ENCODE results near the gene PLCL2. TPM values are rescaled to one million over a fixed set of nuclear protein-coding genes. Genes with fewer than 3 reads are reported as not detected.

Gene PLCL2
- polyA plus RNA-seq, 1 experiment: 1.9 TPM

- Histone ChIP-seq H3K27me3 (ENCODE audit: control insufficient read depth, insufficient read depth, low read length) (no peaks in the 10 kb centered on the region), H3K36me3 (ENCODE audit: control insufficient read depth, insufficient read depth, low read length) (no peaks in the 10 kb centered on the region), H3K4me3 (ENCODE audit: low read depth, low read length) (no peak overlapping the region)
- POLR2A ChIA-PET: no interaction called here
- CTCF ChIA-PET: no interaction called here
- DNase-seq (ENCODE audit: low read depth): no peak
- TF ChIP-seq CTCF (IDR thresholded peaks at IDR 0.05; ENCODE audit: insufficient read depth, low read depth, low read length): no peak
Observed at GRCh38 chr3:17088602-17089313, 204.0 kb downstream of the PLCL2 start.

GRCh38 chr3:17089314-17089700 lies 204.6 kb downstream of the PLCL2 start:
- DNase-seq (ENCODE audit: low read depth): no peak
- H3K4me3 ChIP-seq (ENCODE audit: low read depth, low read length): no peak overlapping the region
- POLR2A ChIA-PET: no interaction called here
- TF ChIP-seq CTCF (IDR thresholded peaks at IDR 0.05; ENCODE audit: insufficient read depth, low read depth, low read length): no peak
- CTCF ChIA-PET: no interaction called here
- H3K36me3 ChIP-seq (ENCODE audit: control insufficient read depth, insufficient read depth, low read length): no peaks in the 10 kb centered on the region
- H3K27me3 ChIP-seq (ENCODE audit: control insufficient read depth, insufficient read depth, low read length): no peaks in the 10 kb centered on the region

- ChIA-PET CTCF (interaction anchor here (0.6 kb wide), 1 partner anchor 84 kb away, joined by 3 read pairs; no protein-coding TSS in a partner anchor), POLR2A (no interaction called here)
- no peak for DNase-seq (ENCODE audit: low read depth)
- Histone ChIP-seq H3K4me3 (ENCODE audit: low read depth, low read length) (no peak overlapping the region), H3K27me3 (ENCODE audit: control insufficient read depth, insufficient read depth, low read length) (no peaks in the 10 kb centered on the region), H3K36me3 (ENCODE audit: control insufficient read depth, insufficient read depth, low read length) (no peaks in the 10 kb centered on the region)
- TF ChIP-seq CTCF (IDR thresholded peaks at IDR 0.05; ENCODE audit: insufficient read depth, low read depth, low read length): no peak
Observed at GRCh38 chr3:17090280-17090983, 205.7 kb downstream of the PLCL2 start.

GRCh38 chr3:17091910-17092582 lies 207.3 kb downstream of the PLCL2 start:
- no peak for TF ChIP-seq CTCF (IDR thresholded peaks at IDR 0.05; ENCODE audit: insufficient read depth, low read depth, low read length)
- Histone ChIP-seq H3K36me3 (ENCODE audit: control insufficient read depth, insufficient read depth, low read length) (no peaks in the 10 kb centered on the region), H3K4me3 (ENCODE audit: low read depth, low read length) (no peak overlapping the region), H3K27me3 (ENCODE audit: control insufficient read depth, insufficient read depth, low read length) (no peaks in the 10 kb centered on the region)
- CTCF ChIA-PET: no interaction called here
- POLR2A ChIA-PET: no interaction called here
- no peak for DNase-seq (ENCODE audit: low read depth)

- no peak overlapping the region for H3K4me3 ChIP-seq (ENCODE audit: low read depth, low read length)
- TF ChIP-seq CTCF (IDR thresholded peaks at IDR 0.05; ENCODE audit: insufficient read depth, low read depth, low read length): no peak
- CTCF ChIA-PET: no interaction called here
- POLR2A ChIA-PET: no interaction called here
- no peaks in the 10 kb centered on the region for H3K27me3 ChIP-seq (ENCODE audit: control insufficient read depth, insufficient read depth, low read length)
- no peak for DNase-seq (ENCODE audit: low read depth)
- H3K36me3 ChIP-seq (ENCODE audit: control insufficient read depth, insufficient read depth, low read length): no peaks in the 10 kb centered on the region
Observed at GRCh38 chr3:17092583-17092933, 207.8 kb downstream of the PLCL2 start.
